ENCODE measurements around the gene KSR1.
A peak's percentile ranks its signal among the peaks of the same experiment; 100 is the strongest.

Gene KSR1

GRCh38 chr17:27518048-27518447 is 61.8 kb downstream of the KSR1 start:
- Histone ChIP-seq H3K27ac (no peak overlapping the region), H3K27me3 (no peaks in the 10 kb centered on the region), H4K20me1 (peaks cover 0 to 36% (median 12%) of the 10 kb centered on the region in 11 experiments; a peak in 9 of 22 replicates), H3K4me1 (peaks cover 0 to 15% (median 9%) of the 10 kb centered on the region in 10 experiments; a peak in 14 of 20 replicates), H3K4me2 (no peak overlapping the region), H3K36me3 (no peaks in the 10 kb centered on the region), H3K9ac (no peak overlapping the region), H3K9me3 (replicated peaks in 1 of 11) (no peaks in the 10 kb centered on the region), H3K4me3 (no peak overlapping the region)
- no peak for TF ChIP-seq Cebpa-rat (IDR thresholded peaks at IDR 0.05)

GRCh38 chr17:27518545-27519521 is 62.6 kb downstream of the KSR1 start:
- no peaks in the 10 kb centered on the region for H3K36me3 ChIP-seq
- peaks cover 0 to 15% (median 9%) of the 10 kb centered on the region in 10 experiments; a peak in 14 of 20 replicates for H3K4me1 ChIP-seq
- no peak overlapping the region for H3K9ac ChIP-seq
- no peaks in the 10 kb centered on the region for H3K9me3 ChIP-seq (replicated peaks in 1 of 11)
- no peak overlapping the region for H3K27ac ChIP-seq
- peaks cover 0 to 29% (median 7%) of the 10 kb centered on the region in 11 experiments; a peak in 9 of 22 replicates for H4K20me1 ChIP-seq
- TF ChIP-seq Cebpa-rat (IDR thresholded peaks at IDR 0.05), result no peak
- no peak overlapping the region for H3K4me3 ChIP-seq
- peak overlapping the region in 7 of 11 experiments; percentile 2 to 29 (median 7); a peak in 2 of 22 replicates for H3K4me2 ChIP-seq
- no peaks in the 10 kb centered on the region for H3K27me3 ChIP-seq

GRCh38 chr17:27519550-27519949 is 63.3 kb downstream of the KSR1 start:
- Histone ChIP-seq H3K36me3 (no peaks in the 10 kb centered on the region), H3K27ac (no peak overlapping the region), H4K20me1 (peaks cover 0 to 26% (median 7%) of the 10 kb centered on the region in 11 experiments; a peak in 8 of 22 replicates), H3K4me1 (peaks cover 0 to 15% (median 9%) of the 10 kb centered on the region in 10 experiments; a peak in 14 of 20 replicates), H3K9me3 (replicated peaks in 1 of 11) (no peaks in the 10 kb centered on the region), H3K27me3 (no peaks in the 10 kb centered on the region), H3K4me2 (peak overlapping the region in 6 of 11 experiments; percentile 2 to 29 (median 14); a peak in 2 of 22 replicates), H3K4me3 (no peak overlapping the region), H3K9ac (no peak overlapping the region)
- no peak for TF ChIP-seq Cebpa-rat (IDR thresholded peaks at IDR 0.05)

GRCh38 chr17:27520491-27521185 is 64.4 kb downstream of the KSR1 start:
- Histone ChIP-seq H3K4me2 (peak overlapping the region in 4 of 11 experiments; percentile 1 to 39 (median 8); a peak in 2 of 22 replicates), H3K4me3 (no peak overlapping the region), H3K4me1 (peaks cover 0 to 15% (median 12%) of the 10 kb centered on the region in 10 experiments; a peak in 15 of 20 replicates), H3K9ac (no peak overlapping the region; a peak in 1 of 22 replicates), H3K36me3 (no peaks in the 10 kb centered on the region), H3K27me3 (no peaks in the 10 kb centered on the region), H3K27ac (no peak overlapping the region), H4K20me1 (peaks cover 0 to 26% (median 7%) of the 10 kb centered on the region in 11 experiments; a peak in 8 of 22 replicates), H3K9me3 (replicated peaks in 1 of 11) (no peaks in the 10 kb centered on the region)
- no peak for TF ChIP-seq Cebpa-rat (IDR thresholded peaks at IDR 0.05)

- no peak overlapping the region for H3K9ac ChIP-seq
- H3K4me3 ChIP-seq, result no peak overlapping the region
- no peaks in the 10 kb centered on the region for H3K9me3 ChIP-seq (replicated peaks in 1 of 11)
- H3K4me2 ChIP-seq, result 0 out of 22 replicates have a peak overlapping the region, but pooled peaks of 3 of the 11 experiments have one; percentile 1 to 15 (median 2)
- TF ChIP-seq Cebpa-rat (IDR thresholded peaks at IDR 0.05), result no peak
- H3K4me1 ChIP-seq, result peaks cover 5 to 23% (median 18%) of the 10 kb centered on the region in 10 experiments
- no peaks in the 10 kb centered on the region for H3K36me3 ChIP-seq
- H4K20me1 ChIP-seq, result peaks cover 0 to 26% (median 7%) of the 10 kb centered on the region in 11 experiments; a peak in 8 of 22 replicates
- no peak overlapping the region for H3K27ac ChIP-seq
- H3K27me3 ChIP-seq, result no peaks in the 10 kb centered on the region
These were observed 65.2 kb downstream of the KSR1 start for GRCh38 chr17:27521281-27522027.

GRCh38 chr17:27522028-27522635 is 65.9 kb downstream of the KSR1 start:
- Histone ChIP-seq H3K4me3 (no peak overlapping the region), H3K27me3 (no peaks in the 10 kb centered on the region), H3K27ac (no peak overlapping the region), H3K36me3 (no peaks in the 10 kb centered on the region), H4K20me1 (peaks cover 0 to 26% (median 7%) of the 10 kb centered on the region in 11 experiments; a peak in 8 of 22 replicates), H3K9ac (no peak overlapping the region), H3K4me1 (peaks cover 11 to 30% (median 25%) of the 10 kb centered on the region in 10 experiments), H3K9me3 (replicated peaks in 1 of 11) (no peaks in the 10 kb centered on the region), H3K4me2 (peak overlapping the region in 1 of 11 experiments; percentile 7; a peak in 2 of 22 replicates)
- no peak for TF ChIP-seq Cebpa-rat (IDR thresholded peaks at IDR 0.05)

GRCh38 chr17:27523712-27524111 is 67.5 kb downstream of the KSR1 start:
- no peak for TF ChIP-seq Cebpa-rat (IDR thresholded peaks at IDR 0.05)
- Histone ChIP-seq H3K9ac (no peak overlapping the region), H3K36me3 (no peaks in the 10 kb centered on the region), H3K4me2 (no peak overlapping the region), H3K9me3 (replicated peaks in 1 of 11) (no peaks in the 10 kb centered on the region), H3K4me3 (no peak overlapping the region), H3K27me3 (no peaks in the 10 kb centered on the region), H3K4me1 (peaks cover 20 to 45% (median 34%) of the 10 kb centered on the region in 10 experiments), H4K20me1 (peaks cover 0 to 21% (median 7%) of the 10 kb centered on the region in 11 experiments; a peak in 8 of 22 replicates), H3K27ac (no peak overlapping the region)

GRCh38 chr17:27524594-27524993 is 68.3 kb downstream of the KSR1 start:
- Histone ChIP-seq H3K4me3 (no peak overlapping the region), H3K27ac (no peak overlapping the region), H3K4me1 (peaks cover 26 to 48% (median 35%) of the 10 kb centered on the region in 10 experiments), H3K4me2 (no peak overlapping the region), H3K27me3 (no peaks in the 10 kb centered on the region), H3K9ac (no peak overlapping the region), H3K36me3 (no peaks in the 10 kb centered on the region), H4K20me1 (peaks cover 0 to 12% (median 4%) of the 10 kb centered on the region in 11 experiments; a peak in 6 of 22 replicates), H3K9me3 (replicated peaks in 1 of 11) (no peaks in the 10 kb centered on the region)
- no peak for TF ChIP-seq Cebpa-rat (IDR thresholded peaks at IDR 0.05)
